ENCODE measurements around the gene AREL1.

- TF ChIP-seq POLR2A (IDR thresholded peaks at IDR 0.05; ENCODE audit: control extremely low read depth in 1 of 2, low read depth in 2 of 2, low read length in 2 of 2) (no peak), ATF2 (IDR thresholded peaks at IDR 0.05; ENCODE audit: low read length) (no peak), TEAD4 (IDR thresholded peaks at IDR 0.05; ENCODE audit: low read depth, low read length) (no peak)
Measured at GRCh38 chr14:74638966-74639365, 73.9 kb downstream of the AREL1 start.
